ENCODE data around the gene IPPK. TPM values are rescaled to one million over a fixed set of nuclear protein-coding genes. Genes with fewer than 3 reads are reported as not detected.

Gene IPPK
- total and polyA plus RNA-seq, 2 donors (not counting 1 experiment from before 2014, with no cell fraction given) = 6.8 to 8.7 TPM

GRCh38 chr9:92613268-92614122 lies 56.4 kb downstream of the IPPK start:
- Histone ChIP-seq H2AFZ (ENCODE audit: insufficient read depth, low read depth, low read length, poor library complexity, severe bottlenecking) (no peak overlapping the region), H3K27me3 (replicated peaks in 1 of 4; ENCODE audit: control extremely low read depth in 1 of 4, control insufficient read depth in 3 of 4, insufficient read depth in 4 of 4, low read length in 3 of 4) (no peaks in the 10 kb centered on the region), H3K9ac (ENCODE audit: low read length) (no peak overlapping the region), H3K36me3 (replicated peaks in 1 of 2; ENCODE audit: control extremely low read depth in 1 of 2, control insufficient read depth in 1 of 2, extremely low read depth in 1 of 2, insufficient read depth in 2 of 2, low read length in 1 of 2) (peaks cover 0 to 58% of the 10 kb centered on the region in 2 experiments), H3K79me2 (ENCODE audit: control insufficient read depth, insufficient read depth, low read length) (no peaks in the 10 kb centered on the region), H3K9me3 (ENCODE audit: control extremely low read depth in 1 of 3, control insufficient read depth in 2 of 3, insufficient read depth in 1 of 3, low read length in 2 of 3) (no peaks in the 10 kb centered on the region), H3K4me1 (ENCODE audit: control insufficient read depth in 2 of 2, insufficient read depth in 2 of 2, low read length in 2 of 2) (no peaks in the 10 kb centered on the region), H4K20me1 (ENCODE audit: control insufficient read depth, insufficient read depth, low read length, poor library complexity, severe bottlenecking) (no peaks in the 10 kb centered on the region), H3K27ac (ENCODE audit: low read length in 2 of 2) (no peak overlapping the region), H3K4me3 (ENCODE audit: control extremely low read depth in 1 of 5, extremely low read depth in 1 of 5, insufficient read depth in 1 of 5, low read depth in 2 of 5, low read length in 4 of 5) (no peak overlapping the region), H3K4me2 (replicated peaks; ENCODE audit: low read depth, low read length, poor library complexity, severe bottlenecking) (no peak overlapping the region)
- Mint-ChIP-seq H3K4me1 (no peaks in the 10 kb centered on the region), H3K4me3 (no peak overlapping the region), H3K9me3 (ENCODE audit: insufficient read depth) (no peaks in the 10 kb centered on the region), H3K27me3 (no peaks in the 10 kb centered on the region), H3K27ac (no peak overlapping the region)
- 98% methylated on average over 22 of the region's 23 CpGs for WGBS (ENCODE audit: insufficient coverage)
- ATAC-seq (ENCODE audit: low read depth) = no peak
- ChIA-PET POLR2A (no interaction called here), CTCF (no interaction called here)
- intact Hi-C loops (cut with micrococcal nuclease) = no loop called here
- no peak for TF ChIP-seq EZH2 (IDR thresholded peaks at IDR 0.05; ENCODE audit: borderline replicate concordance, insufficient read depth, low read depth, low read length, poor library complexity, severe bottlenecking)
- DNase-seq = no peak

- no peaks in the 10 kb centered on the region for H3K27me3 ChIP-seq (replicated peaks in 1 of 4; ENCODE audit: control extremely low read depth in 1 of 4, control insufficient read depth in 3 of 4, insufficient read depth in 4 of 4, low read length in 3 of 4)
- TF ChIP-seq CTCF (IDR thresholded peaks at IDR 0.05) (no peak), EZH2 (IDR thresholded peaks at IDR 0.05; ENCODE audit: borderline replicate concordance, insufficient read depth, low read depth, low read length, poor library complexity, severe bottlenecking) (no peak)
- ChIA-PET CTCF (no interaction called here), POLR2A (no interaction called here)
- Mint-ChIP-seq H3K9me3 (ENCODE audit: insufficient read depth) (no peaks in the 10 kb centered on the region), H3K27ac (no peak overlapping the region), H3K4me1 (no peaks in the 10 kb centered on the region), H3K4me3 (no peak overlapping the region), H3K27me3 (no peaks in the 10 kb centered on the region)
- no peak for ATAC-seq (ENCODE audit: low read depth)
- H4K20me1 ChIP-seq (ENCODE audit: control insufficient read depth, insufficient read depth, low read length, poor library complexity, severe bottlenecking) = no peaks in the 10 kb centered on the region
- H3K9ac ChIP-seq (ENCODE audit: low read length) = no peak overlapping the region
- H2AFZ ChIP-seq (ENCODE audit: insufficient read depth, low read depth, low read length, poor library complexity, severe bottlenecking) = no peak overlapping the region
- no peak overlapping the region for H3K4me3 ChIP-seq (ENCODE audit: control extremely low read depth in 1 of 5, extremely low read depth in 1 of 5, insufficient read depth in 1 of 5, low read depth in 2 of 5, low read length in 4 of 5)
- H3K27ac ChIP-seq (ENCODE audit: low read length in 2 of 2) = no peak overlapping the region
- 94% methylated on average over 8 of the region's 11 CpGs for WGBS (ENCODE audit: insufficient coverage)
- H3K79me2 ChIP-seq (ENCODE audit: control insufficient read depth, insufficient read depth, low read length) = no peaks in the 10 kb centered on the region
- H3K4me2 ChIP-seq (replicated peaks; ENCODE audit: low read depth, low read length, poor library complexity, severe bottlenecking) = no peak overlapping the region
- no peaks in the 10 kb centered on the region for H3K4me1 ChIP-seq (ENCODE audit: control insufficient read depth in 2 of 2, insufficient read depth in 2 of 2, low read length in 2 of 2)
- DNase-seq = no peak
- intact Hi-C loops (cut with micrococcal nuclease) = no loop called here
- H3K9me3 ChIP-seq (ENCODE audit: control extremely low read depth in 1 of 3, control insufficient read depth in 2 of 3, insufficient read depth in 1 of 3, low read length in 2 of 3) = no peaks in the 10 kb centered on the region
- peaks cover 0 to 51% of the 10 kb centered on the region in 2 experiments for H3K36me3 ChIP-seq (replicated peaks in 1 of 2; ENCODE audit: control extremely low read depth in 1 of 2, control insufficient read depth in 1 of 2, extremely low read depth in 1 of 2, insufficient read depth in 2 of 2, low read length in 1 of 2)
These were observed 57.1 kb downstream of the IPPK start for GRCh38 chr9:92612816-92613215.
